CD14-positive monocyte (primary cell): ENCODE results near the gene LRRTM4. TPM values are rescaled to one million over a fixed set of nuclear protein-coding genes. Genes with fewer than 3 reads are reported as not detected.

Source experiments
- DNase-seq, 3 donors: peaks; one replicate each; pipeline ENCODE4 v3.0.0-alpha.2; 2011 to 2022
- H2AFZ ChIP-seq: 2 replicates; pipeline ENCODE4 v1.6.0; 2012; ENCODE audit warnings: mild to moderate bottlenecking, low read depth, low read length, inconsistent platforms; ENCODE audit not compliant: insufficient read depth, poor library complexity, severe bottlenecking
- H3K27ac ChIP-seq, 2 donors: 1 replicate in 1 of 2; 2 replicates in 1 of 2; pipeline ENCODE4 v1.5.1; 2012 to 2013; ENCODE audit warnings: low read length in 2 of 2, control low read depth in 1 of 2, inconsistent platforms in 1 of 2, low read depth in 1 of 2, mild to moderate bottlenecking in 1 of 2
- H3K27me3 ChIP-seq, 2 donors: one replicate each; pipeline versions ENCODE4 v1.6.0 to v1.6.1; 2011 to 2013; ENCODE audit warnings: low read length in 2 of 2; ENCODE audit not compliant: control insufficient read depth in 2 of 2, insufficient read depth in 2 of 2
- H3K36me3 ChIP-seq, 2 donors: replicated peaks in 1 of 2; 1 replicate in 1 of 2; 2 replicates in 1 of 2; pipeline versions ENCODE4 v1.5.1 to v1.6.1; 2012 to 2013; ENCODE audit warnings: low read length in 2 of 2, control low read depth in 1 of 2, inconsistent platforms in 1 of 2, mild to moderate bottlenecking in 1 of 2; ENCODE audit not compliant: insufficient read depth in 2 of 2, control insufficient read depth in 1 of 2
- H3K4me1 ChIP-seq, 2 donors: 1 replicate in 1 of 2; 2 replicates in 1 of 2; pipeline versions ENCODE4 v1.5.1 to v1.6.1; 2012 to 2013; ENCODE audit warnings: low read length in 2 of 2, control low read depth in 1 of 2, inconsistent platforms in 1 of 2, mild to moderate bottlenecking in 1 of 2, moderate library complexity in 1 of 2; ENCODE audit not compliant: insufficient read depth in 2 of 2, control insufficient read depth in 1 of 2
- H3K4me2 ChIP-seq: replicated peaks from 2 replicates; pipeline ENCODE3; 2012; ENCODE audit warnings: low read length, moderate library complexity, mild to moderate bottlenecking; ENCODE audit not compliant: poor library complexity, severe bottlenecking; ENCODE audit errors: extremely low read depth
- H3K4me3 ChIP-seq, 3 experiments: fragments of 200-600 bp in 1 of 3; sonication (generic) in 1 of 3; replicated peaks in 1 of 3; 1 replicate in 2 of 3; 2 replicates in 1 of 3; pipeline ENCODE4 v1.5.1; 2011 to 2013; ENCODE audit warnings: low read length in 3 of 3, mild to moderate bottlenecking in 3 of 3, control low read depth in 2 of 3, low read depth in 2 of 3, inconsistent platforms in 1 of 3, moderate library complexity in 1 of 3
- H3K79me2 ChIP-seq: 2 replicates; pipeline ENCODE4 v1.6.0; 2012; ENCODE audit warnings: mild to moderate bottlenecking, control low read depth, inconsistent platforms, low read length, moderate library complexity; ENCODE audit not compliant: insufficient read depth
- H3K9ac ChIP-seq: 2 replicates; pipeline ENCODE4 v1.6.0; 2017; ENCODE audit warnings: low read length, mild to moderate bottlenecking; ENCODE audit not compliant: insufficient read depth, poor library complexity, severe bottlenecking
- H3K9me3 ChIP-seq, 2 donors: replicated peaks in 1 of 2; 1 replicate in 1 of 2; 2 replicates in 1 of 2; pipeline versions ENCODE4 v1.5.1 to v1.6.1; 2012 to 2013; ENCODE audit warnings: low read length in 2 of 2, control low read depth in 1 of 2; ENCODE audit not compliant: control insufficient read depth in 1 of 2, insufficient read depth in 1 of 2
- H4K20me1 ChIP-seq: 2 replicates; pipeline ENCODE4 v1.6.0; 2012; ENCODE audit warnings: mild to moderate bottlenecking, low read length, control low read depth, moderate library complexity; ENCODE audit not compliant: insufficient read depth
- H3K27ac Mint-ChIP-seq, 7 donors: one replicate each; pipeline ENCODE4 v1.8.0; 2020; ENCODE audit warnings: mild to moderate bottlenecking in 7 of 7, mixed read lengths in 7 of 7, moderate library complexity in 6 of 7, inconsistent platforms in 2 of 7
- H3K27me3 Mint-ChIP-seq, 3 donors: one replicate each; pipeline ENCODE4 v1.8.0; 2021 to 2022; ENCODE audit warnings: low read depth in 3 of 3, mild to moderate bottlenecking in 3 of 3, mixed read lengths in 3 of 3, moderate library complexity in 3 of 3, inconsistent platforms in 1 of 3
- H3K36me3 Mint-ChIP-seq, 2 donors: one replicate each; pipeline ENCODE4 v1.8.0; 2020; ENCODE audit warnings: mixed read lengths in 2 of 2, inconsistent platforms in 1 of 2, mild to moderate bottlenecking in 1 of 2
- H3K4me1 Mint-ChIP-seq: one replicate; pipeline ENCODE4 v1.8.0; 2020; ENCODE audit warnings: mild to moderate bottlenecking, mixed read lengths
- H3K4me3 Mint-ChIP-seq, 2 donors: one replicate each; pipeline ENCODE4 v1.8.0; 2020; ENCODE audit warnings: mild to moderate bottlenecking in 2 of 2, mixed read lengths in 2 of 2, moderate library complexity in 1 of 2
- H3K9me3 Mint-ChIP-seq, 7 donors: one replicate each; pipeline ENCODE4 v1.8.0; 2020 to 2022; ENCODE audit warnings: mixed read lengths in 7 of 7, mild to moderate bottlenecking in 6 of 7, moderate library complexity in 6 of 7, inconsistent platforms in 2 of 7
- CTCF ChIP-seq: fragments of 200-600 bp; IDR thresholded peaks from one replicate; pipeline ENCODE4 v1.8.0; 2022; ENCODE audit warnings: antibody characterized with exemption, mild to moderate bottlenecking
- WGBS: methylation state at CpG from one replicate; pipeline ENCODE4 v1.1.5; 2013; ENCODE audit warnings: missing lambda C conversion rate; ENCODE audit not compliant: insufficient coverage; 5-methylcytosine and 5-hydroxymethylcytosine counted together
- intact Hi-C, 2 donors: fragments of 100-400 bp; cut with micrococcal nuclease; formaldehyde crosslinking; loops; one replicate each; pipeline versions ENCODE4 v1.15.0 to v1.15.1; 2023
- polyA plus RNA-seq, 3 donors: library from polyadenylated mRNA; depleted of rRNA in 1 of 3; unstranded in 2 of 3; stranded (reverse) in 1 of 3; fragments of 300-500 nt in 2 of 3; fragments of >200 nt in 1 of 3; fragmentation: Illumina TruSeq in 2 of 3; gene quantifications; 1 replicate in 2 of 3; 2 replicates in 1 of 3; pipeline ENCODE4 v1.2.3, GENCODE V29; 2012 to 2021

The LRRTM4 gene
- polyA plus RNA-seq, 3 donors = not detected

- peaks cover 0 to 2% (median 0%) of the 10 kb centered on the region in 3 donors for H3K27me3 Mint-ChIP-seq
- Histone ChIP-seq H3K4me2 (no peak overlapping the region), H3K27ac (no peak overlapping the region), H3K4me1 (no peaks in the 10 kb centered on the region), H3K27me3 (no peaks in the 10 kb centered on the region), H3K9me3 (no peaks in the 10 kb centered on the region), H3K36me3 (no peaks in the 10 kb centered on the region), H3K9ac (no peak overlapping the region), H3K4me3 (no peak overlapping the region), H4K20me1 (no peaks in the 10 kb centered on the region), H3K79me2 (no peaks in the 10 kb centered on the region), H2AFZ (no peak overlapping the region)
- H3K36me3 Mint-ChIP-seq = no peaks in the 10 kb centered on the region
- no CpG with 5 or more reads among the region's 1 CpG for WGBS
- TF ChIP-seq CTCF = no peak
- H3K4me3 Mint-ChIP-seq = no peak overlapping the region
- no peaks in the 10 kb centered on the region for H3K4me1 Mint-ChIP-seq
- no peak overlapping the region for H3K27ac Mint-ChIP-seq
- peaks cover 0 to 2% (median 0%) of the 10 kb centered on the region in 7 donors for H3K9me3 Mint-ChIP-seq
- DNase-seq = no peak
- intact Hi-C loops = no loop called here
Observed at GRCh38 chr2:77566131-77566530, 44.0 kb upstream of the LRRTM4 start.

DNA sequence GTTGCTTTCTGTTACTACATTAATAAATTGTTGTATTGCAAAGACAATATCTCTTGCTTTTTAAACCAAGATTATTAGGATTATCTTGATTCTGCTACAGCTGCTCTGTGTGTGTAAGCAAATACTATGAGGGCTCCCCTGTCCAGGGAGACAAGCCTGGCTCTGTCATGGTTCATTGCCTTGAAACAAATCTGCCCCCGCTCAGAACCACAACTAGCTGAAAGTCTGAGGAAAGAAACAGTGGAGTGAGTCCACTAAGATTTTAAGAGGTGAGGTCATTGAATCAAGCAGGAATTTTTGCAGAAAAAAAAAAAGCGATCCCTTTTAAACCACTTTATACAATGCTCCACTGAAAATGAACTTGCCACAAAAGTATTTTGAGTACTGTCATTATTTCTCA lies 30.8 kb upstream of the LRRTM4 start:
- Histone ChIP-seq H4K20me1 (no peaks in the 10 kb centered on the region), H3K4me2 (no peak overlapping the region), H3K4me1 (no peaks in the 10 kb centered on the region), H3K79me2 (no peaks in the 10 kb centered on the region), H3K4me3 (no peak overlapping the region), H3K27ac (no peak overlapping the region), H3K27me3 (no peaks in the 10 kb centered on the region), H2AFZ (no peak overlapping the region), H3K36me3 (no peaks in the 10 kb centered on the region), H3K9ac (no peak overlapping the region), H3K9me3 (peaks cover under 1 to 2% of the 10 kb centered on the region in 2 donors)
- Mint-ChIP-seq H3K36me3 (no peaks in the 10 kb centered on the region), H3K4me1 (no peaks in the 10 kb centered on the region), H3K27me3 (peaks cover 0 to 2% (median 0%) of the 10 kb centered on the region in 3 donors), H3K9me3 (peaks cover 0 to 8% (median 3%) of the 10 kb centered on the region in 7 donors), H3K27ac (no peak overlapping the region), H3K4me3 (no peak overlapping the region)
- WGBS = no CpG with 5 or more reads among the region's 2 CpGs
- no peak for DNase-seq
- intact Hi-C loops = no loop called here
- TF ChIP-seq CTCF = no peak
